Uterus (tissue), 2 donors: Measurements from ENCODE around the gene LENG9.

Experiments used
- CTCF ChIP-seq, 4 experiments: fragments of 200-600 bp in 2 of 4; fragments of 450-650 bp in 2 of 4; sonication (generic) in 2 of 4; IDR thresholded peaks; one replicate each; pipeline ENCODE4 v1.5.1; 2016 to 2019; ENCODE audit warnings: antibody characterized with exemption in 4 of 4, mild to moderate bottlenecking in 2 of 4, moderate library complexity in 1 of 4
- POLR2A ChIP-seq, 2 donors: fragments of 450-650 bp; IDR thresholded peaks; one replicate each; pipeline ENCODE4 v1.6.1; 2016; ENCODE audit warnings: antibody characterized with exemption in 2 of 2, mild to moderate bottlenecking in 1 of 2, moderate library complexity in 1 of 2

GRCh38 chr19:54460230-54461005 lies 3.2 kb downstream of the LENG9 start:
- TF ChIP-seq CTCF (IDR thresholded peaks at IDR 0.05): no peak
- TF ChIP-seq POLR2A (IDR thresholded peaks at IDR 0.05): no peak
